Measurements from ENCODE around the gene FHOD1. TPM values are rescaled to one million over a fixed set of nuclear protein-coding genes. Genes with fewer than 3 reads are reported as not detected.

The FHOD1 gene
- total and polyA plus RNA-seq, 2 of the 13 experiments (the other 11 are each of a cell fraction or from before 2014, with no cell fraction given): 20.0 to 20.8 TPM

DNA sequence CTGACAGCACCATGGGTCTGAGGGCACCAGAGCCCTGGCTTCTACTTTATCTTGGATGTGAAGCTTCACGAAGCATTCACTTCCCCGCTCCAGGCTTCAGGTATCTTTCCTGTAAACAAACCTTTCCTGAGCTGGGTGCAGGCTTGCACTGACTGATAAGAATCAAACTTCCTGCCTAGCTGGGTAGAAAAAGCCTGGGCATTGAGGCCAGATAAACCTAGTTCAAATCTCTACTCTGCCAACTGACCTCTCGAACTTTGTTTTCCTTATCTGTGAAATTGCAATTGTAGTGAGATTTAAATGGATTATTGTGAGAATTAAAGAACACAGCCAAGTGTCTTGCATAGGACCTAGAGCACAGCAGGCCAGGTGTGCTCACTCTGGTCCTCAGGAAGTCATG is 23.3 kb downstream of the FHOD1 start:
- WGBS (ENCODE audit: low lambda C conversion rate): 23% methylated on average over 3 of the region's 3 CpGs
- CTCF ChIA-PET (ENCODE audit: low intra/inter-chr PET ratio, low total read pairs): no interaction called here
- H3K27ac ChIP-seq (ENCODE audit: extremely low read length, insufficient read depth, low read length): no peak overlapping the region

More for the DNA sequence above, 23.3 kb downstream of the FHOD1 start:
- ATAC-seq: no peak
- H3K9me3 ChIP-seq (ENCODE audit: low read length): no peaks in the 10 kb centered on the region
- H2AFZ ChIP-seq (ENCODE audit: low read length): no peak overlapping the region
- H3K79me2 ChIP-seq (ENCODE audit: insufficient read depth, low read length): peaks cover 17% of the 10 kb centered on the region
- BruUV-seq (replicated peaks): no TSS peak
- no peak for DNase-seq (ENCODE audit: low spot score)
- H3K4me3 ChIP-seq (replicated peaks in 1 of 3; ENCODE audit: insufficient read depth in 1 of 3, low read depth in 2 of 3, low read length in 3 of 3): no peak overlapping the region
- peaks cover 0 to 4% of the 10 kb centered on the region in 2 experiments; a peak in 1 of 5 replicates for H3K27me3 ChIP-seq (ENCODE audit: control insufficient read depth in 1 of 2, insufficient read depth in 2 of 2, low read length in 2 of 2)
- TF ChIP-seq, protein P1, sequence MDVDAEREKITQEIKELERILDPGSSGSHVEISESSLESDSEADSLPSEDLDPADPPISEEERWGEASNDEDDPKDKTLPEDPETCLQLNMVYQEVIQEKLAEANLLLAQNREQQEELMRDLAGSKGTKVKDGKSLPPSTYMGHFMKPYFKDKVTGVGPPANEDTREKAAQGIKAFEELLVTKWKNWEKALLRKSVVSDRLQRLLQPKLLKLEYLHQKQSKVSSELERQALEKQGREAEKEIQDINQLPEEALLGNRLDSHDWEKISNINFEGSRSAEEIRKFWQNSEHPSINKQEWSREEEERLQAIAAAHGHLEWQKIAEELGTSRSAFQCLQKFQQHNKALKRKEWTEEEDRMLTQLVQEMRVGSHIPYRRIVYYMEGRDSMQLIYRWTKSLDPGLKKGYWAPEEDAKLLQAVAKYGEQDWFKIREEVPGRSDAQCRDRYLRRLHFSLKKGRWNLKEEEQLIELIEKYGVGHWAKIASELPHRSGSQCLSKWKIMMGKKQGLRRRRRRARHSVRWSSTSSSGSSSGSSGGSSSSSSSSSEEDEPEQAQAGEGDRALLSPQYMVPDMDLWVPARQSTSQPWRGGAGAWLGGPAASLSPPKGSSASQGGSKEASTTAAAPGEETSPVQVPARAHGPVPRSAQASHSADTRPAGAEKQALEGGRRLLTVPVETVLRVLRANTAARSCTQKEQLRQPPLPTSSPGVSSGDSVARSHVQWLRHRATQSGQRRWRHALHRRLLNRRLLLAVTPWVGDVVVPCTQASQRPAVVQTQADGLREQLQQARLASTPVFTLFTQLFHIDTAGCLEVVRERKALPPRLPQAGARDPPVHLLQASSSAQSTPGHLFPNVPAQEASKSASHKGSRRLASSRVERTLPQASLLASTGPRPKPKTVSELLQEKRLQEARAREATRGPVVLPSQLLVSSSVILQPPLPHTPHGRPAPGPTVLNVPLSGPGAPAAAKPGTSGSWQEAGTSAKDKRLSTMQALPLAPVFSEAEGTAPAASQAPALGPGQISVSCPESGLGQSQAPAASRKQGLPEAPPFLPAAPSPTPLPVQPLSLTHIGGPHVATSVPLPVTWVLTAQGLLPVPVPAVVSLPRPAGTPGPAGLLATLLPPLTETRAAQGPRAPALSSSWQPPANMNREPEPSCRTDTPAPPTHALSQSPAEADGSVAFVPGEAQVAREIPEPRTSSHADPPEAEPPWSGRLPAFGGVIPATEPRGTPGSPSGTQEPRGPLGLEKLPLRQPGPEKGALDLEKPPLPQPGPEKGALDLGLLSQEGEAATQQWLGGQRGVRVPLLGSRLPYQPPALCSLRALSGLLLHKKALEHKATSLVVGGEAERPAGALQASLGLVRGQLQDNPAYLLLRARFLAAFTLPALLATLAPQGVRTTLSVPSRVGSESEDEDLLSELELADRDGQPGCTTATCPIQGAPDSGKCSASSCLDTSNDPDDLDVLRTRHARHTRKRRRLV (CRISPR knock-in tag; IDR thresholded peaks at IDR 0.05): no peak
- 0 out of 2 replicates have a peak, but pooled peaks have one; percentile 21 for TF ChIP-seq ELF3 (CRISPR knock-in tag; IDR thresholded peaks at IDR 0.05)
- TF ChIP-seq HOXA7 (CRISPR knock-in tag; IDR thresholded peaks at IDR 0.05): no peak
- TF ChIP-seq ELF1 (CRISPR knock-in tag; IDR thresholded peaks at IDR 0.05): no peak
- TF ChIP-seq ZNF382 (CRISPR knock-in tag; IDR thresholded peaks at IDR 0.05; ENCODE audit: borderline replicate concordance): no peak
- TF ChIP-seq, protein P2, sequence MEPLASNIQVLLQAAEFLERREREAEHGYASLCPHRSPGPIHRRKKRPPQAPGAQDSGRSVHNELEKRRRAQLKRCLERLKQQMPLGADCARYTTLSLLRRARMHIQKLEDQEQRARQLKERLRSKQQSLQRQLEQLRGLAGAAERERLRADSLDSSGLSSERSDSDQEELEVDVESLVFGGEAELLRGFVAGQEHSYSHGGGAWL (CRISPR knock-in tag; IDR thresholded peaks at IDR 0.05): no peak
- peak; percentile 35; the same call in 1 of the 2 replicates for TF ChIP-seq ETV5 (CRISPR knock-in tag; IDR thresholded peaks at IDR 0.05; ENCODE audit: borderline replicate concordance)
- TF ChIP-seq, protein P3, sequence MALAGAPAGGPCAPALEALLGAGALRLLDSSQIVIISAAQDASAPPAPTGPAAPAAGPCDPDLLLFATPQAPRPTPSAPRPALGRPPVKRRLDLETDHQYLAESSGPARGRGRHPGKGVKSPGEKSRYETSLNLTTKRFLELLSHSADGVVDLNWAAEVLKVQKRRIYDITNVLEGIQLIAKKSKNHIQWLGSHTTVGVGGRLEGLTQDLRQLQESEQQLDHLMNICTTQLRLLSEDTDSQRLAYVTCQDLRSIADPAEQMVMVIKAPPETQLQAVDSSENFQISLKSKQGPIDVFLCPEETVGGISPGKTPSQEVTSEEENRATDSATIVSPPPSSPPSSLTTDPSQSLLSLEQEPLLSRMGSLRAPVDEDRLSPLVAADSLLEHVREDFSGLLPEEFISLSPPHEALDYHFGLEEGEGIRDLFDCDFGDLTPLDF (CRISPR knock-in tag; IDR thresholded peaks at IDR 0.05): no peak
- TF ChIP-seq NFKBIZ (CRISPR knock-in tag; IDR thresholded peaks at IDR 0.05): no peak
- TF ChIP-seq, protein P4, sequence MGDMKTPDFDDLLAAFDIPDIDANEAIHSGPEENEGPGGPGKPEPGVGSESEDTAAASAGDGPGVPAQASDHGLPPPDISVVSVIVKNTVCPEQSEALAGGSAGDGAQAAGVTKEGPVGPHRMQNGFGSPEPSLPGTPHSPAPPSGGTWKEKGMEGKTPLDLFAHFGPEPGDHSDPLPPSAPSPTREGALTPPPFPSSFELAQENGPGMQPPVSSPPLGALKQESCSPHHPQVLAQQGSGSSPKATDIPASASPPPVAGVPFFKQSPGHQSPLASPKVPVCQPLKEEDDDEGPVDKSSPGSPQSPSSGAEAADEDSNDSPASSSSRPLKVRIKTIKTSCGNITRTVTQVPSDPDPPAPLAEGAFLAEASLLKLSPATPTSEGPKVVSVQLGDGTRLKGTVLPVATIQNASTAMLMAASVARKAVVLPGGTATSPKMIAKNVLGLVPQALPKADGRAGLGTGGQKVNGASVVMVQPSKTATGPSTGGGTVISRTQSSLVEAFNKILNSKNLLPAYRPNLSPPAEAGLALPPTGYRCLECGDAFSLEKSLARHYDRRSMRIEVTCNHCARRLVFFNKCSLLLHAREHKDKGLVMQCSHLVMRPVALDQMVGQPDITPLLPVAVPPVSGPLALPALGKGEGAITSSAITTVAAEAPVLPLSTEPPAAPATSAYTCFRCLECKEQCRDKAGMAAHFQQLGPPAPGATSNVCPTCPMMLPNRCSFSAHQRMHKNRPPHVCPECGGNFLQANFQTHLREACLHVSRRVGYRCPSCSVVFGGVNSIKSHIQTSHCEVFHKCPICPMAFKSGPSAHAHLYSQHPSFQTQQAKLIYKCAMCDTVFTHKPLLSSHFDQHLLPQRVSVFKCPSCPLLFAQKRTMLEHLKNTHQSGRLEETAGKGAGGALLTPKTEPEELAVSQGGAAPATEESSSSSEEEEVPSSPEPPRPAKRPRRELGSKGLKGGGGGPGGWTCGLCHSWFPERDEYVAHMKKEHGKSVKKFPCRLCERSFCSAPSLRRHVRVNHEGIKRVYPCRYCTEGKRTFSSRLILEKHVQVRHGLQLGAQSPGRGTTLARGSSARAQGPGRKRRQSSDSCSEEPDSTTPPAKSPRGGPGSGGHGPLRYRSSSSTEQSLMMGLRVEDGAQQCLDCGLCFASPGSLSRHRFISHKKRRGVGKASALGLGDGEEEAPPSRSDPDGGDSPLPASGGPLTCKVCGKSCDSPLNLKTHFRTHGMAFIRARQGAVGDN (CRISPR knock-in tag; IDR thresholded peaks at IDR 0.05): no peak
- no peak for TF ChIP-seq RFX5 (IDR thresholded peaks at IDR 0.05; ENCODE audit: low read depth, low read length)
- TF ChIP-seq, protein P5, sequence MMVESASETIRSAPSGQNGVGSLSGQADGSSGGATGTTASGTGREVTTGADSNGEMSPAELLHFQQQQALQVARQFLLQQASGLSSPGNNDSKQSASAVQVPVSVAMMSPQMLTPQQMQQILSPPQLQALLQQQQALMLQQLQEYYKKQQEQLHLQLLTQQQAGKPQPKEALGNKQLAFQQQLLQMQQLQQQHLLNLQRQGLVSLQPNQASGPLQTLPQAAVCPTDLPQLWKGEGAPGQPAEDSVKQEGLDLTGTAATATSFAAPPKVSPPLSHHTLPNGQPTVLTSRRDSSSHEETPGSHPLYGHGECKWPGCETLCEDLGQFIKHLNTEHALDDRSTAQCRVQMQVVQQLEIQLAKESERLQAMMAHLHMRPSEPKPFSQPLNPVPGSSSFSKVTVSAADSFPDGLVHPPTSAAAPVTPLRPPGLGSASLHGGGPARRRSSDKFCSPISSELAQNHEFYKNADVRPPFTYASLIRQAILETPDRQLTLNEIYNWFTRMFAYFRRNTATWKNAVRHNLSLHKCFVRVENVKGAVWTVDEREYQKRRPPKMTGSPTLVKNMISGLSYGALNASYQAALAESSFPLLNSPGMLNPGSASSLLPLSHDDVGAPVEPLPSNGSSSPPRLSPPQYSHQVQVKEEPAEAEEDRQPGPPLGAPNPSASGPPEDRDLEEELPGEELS (CRISPR knock-in tag; IDR thresholded peaks at IDR 0.05): no peak
- in situ Hi-C loops (cut with HindIII; ENCODE audit: extremely low pct_ligation_motif_present, low pct_unique_long_range_greater_than_20kb): no loop called here
- H3K9ac ChIP-seq (ENCODE audit: insufficient read depth, low read depth, low read length): no peak overlapping the region
- peaks cover 34% of the 10 kb centered on the region for H3K4me1 ChIP-seq (ENCODE audit: insufficient read depth, low read length)
- POLR2A ChIA-PET: no interaction called here
- H4K20me1 ChIP-seq (ENCODE audit: insufficient read depth, low read length): no peaks in the 10 kb centered on the region; the same call in 1 of the 2 replicates
- H3K36me3 ChIP-seq (replicated peaks in 1 of 2; ENCODE audit: control insufficient read depth in 1 of 2, insufficient read depth in 2 of 2, low read length in 2 of 2): peaks cover 6 to 10% of the 10 kb centered on the region in 2 experiments; a peak in 4 of 5 replicates
- intact Hi-C loops (cut with micrococcal nuclease; ENCODE audit: unreplicated experiment): no loop called here
- FAIRE-seq: no peak
- peak overlapping the region; percentile 30; the same call in 1 of the 2 replicates for H3K4me2 ChIP-seq (ENCODE audit: low read depth, low read length)
